IMR-90 (cell line): Measurements from ENCODE around the gene AHI1. TPM values are rescaled to one million over a fixed set of nuclear protein-coding genes. Genes with fewer than 3 reads are reported as not detected.
"Not testable (repeated sequence)": the region's sequence is repeated elsewhere in the genome, so short reads cannot be mapped to it uniquely, and the experiment has no call there.

ENCODE experiments used
- ATAC-seq: fragments of 200-7000 bp; cut with Tn5 transposase; 2 replicates; pipeline ENCODE4 v1.9.1; 2020; ENCODE audit warnings: low read depth, mild to moderate bottlenecking, moderate library complexity
- BruUV-seq: library from RNA; stranded (reverse); fragments of 400-500 nt; replicated peaks from 2 replicates; lab custom pipeline; 2021; lab: Mats Ljungman, UMichigan
- CTCF ChIA-PET: fragments of 300-600 bp; formaldehyde crosslinking; extraction: SDS; loops from one replicate; lab custom pipeline; 2021; ENCODE audit warnings: antibody characterized with exemption; lab: Yijun Ruan, JAX
- POLR2A ChIA-PET: fragments of 300-600 bp; sonication (Branson Sonifier 250); formaldehyde crosslinking; loops from one replicate; lab custom pipeline; 2022; ENCODE audit warnings: antibody characterized with exemption; ENCODE audit not compliant: unreplicated experiment; lab: Charles Lee
- DNase-seq: peaks from one replicate; pipeline ENCODE4 v3.0.0; 2013
- H2AFZ ChIP-seq: replicated peaks from 2 replicates; pipeline ENCODE3; 2013; ENCODE audit warnings: low read length, mild to moderate bottlenecking; ENCODE audit not compliant: poor library complexity
- H2AK5ac ChIP-seq: 2 replicates; pipeline ENCODE4 v1.6.1; 2013; ENCODE audit warnings: low read depth, low read length, inconsistent platforms
- H2AK9ac ChIP-seq: replicated peaks from 2 replicates; pipeline ENCODE3; 2013; ENCODE audit warnings: mild to moderate bottlenecking, low read depth, low read length, moderate library complexity; ENCODE audit not compliant: poor library complexity
- H2BK120ac ChIP-seq: 2 replicates; pipeline ENCODE4 v1.6.1; 2013; ENCODE audit warnings: low read depth, low read length, inconsistent platforms
- H2BK15ac ChIP-seq: 3 replicates; pipeline ENCODE4 v1.6.1; 2013; ENCODE audit warnings: low read depth, low read length, inconsistent platforms
- H2BK20ac ChIP-seq: 2 replicates; pipeline ENCODE4 v1.6.1; 2013; ENCODE audit warnings: low read depth, mild to moderate bottlenecking, inconsistent platforms, low read length, moderate library complexity
- H2BK5ac ChIP-seq: 2 replicates; pipeline ENCODE4 v1.6.1; 2013; ENCODE audit warnings: mild to moderate bottlenecking, low read depth, low read length, inconsistent platforms; ENCODE audit not compliant: poor library complexity, severe bottlenecking
- H3K14ac ChIP-seq: replicated peaks from 2 replicates; pipeline ENCODE4 v1.6.1; 2013; ENCODE audit warnings: low read depth, low read length, inconsistent platforms
- H3K18ac ChIP-seq: 2 replicates; pipeline ENCODE4 v1.6.1; 2013; ENCODE audit warnings: low read depth, low read length, control low read depth
- H3K23ac ChIP-seq: 2 replicates; pipeline ENCODE4 v1.6.1; 2013; ENCODE audit warnings: low read depth, low read length, inconsistent platforms
- H3K27ac ChIP-seq: 2 replicates; pipeline ENCODE4 v1.5.1; 2013; ENCODE audit warnings: mild to moderate bottlenecking, control low read depth, low read length; ENCODE audit not compliant: insufficient read depth
- H3K27me3 ChIP-seq: 2 replicates; pipeline ENCODE4 v1.6.1; 2013; ENCODE audit warnings: low read length; ENCODE audit not compliant: control insufficient read depth, insufficient read depth
- H3K36me3 ChIP-seq: 2 replicates; pipeline ENCODE4 v1.6.1; 2013; ENCODE audit warnings: low read length, mixed read lengths; ENCODE audit not compliant: control insufficient read depth, insufficient read depth
- H3K4ac ChIP-seq: 2 replicates; pipeline ENCODE4 v1.6.1; 2013; ENCODE audit warnings: low read depth, low read length, inconsistent platforms
- H3K4me1 ChIP-seq: 2 replicates; pipeline ENCODE4 v1.6.1; 2013; ENCODE audit warnings: low read length, mixed read lengths; ENCODE audit not compliant: control insufficient read depth, insufficient read depth
- H3K4me2 ChIP-seq: 2 replicates; pipeline ENCODE4 v1.6.1; 2013; ENCODE audit warnings: low read depth, mild to moderate bottlenecking, control low read depth, low read length, moderate library complexity
- H3K4me3 ChIP-seq: 2 replicates; pipeline ENCODE4 v1.5.1; 2013; ENCODE audit warnings: low read depth, mild to moderate bottlenecking, control low read depth, low read length, moderate library complexity; ENCODE audit not compliant: insufficient read depth
- H3K56ac ChIP-seq: 2 replicates; pipeline ENCODE4 v1.6.1; 2013; ENCODE audit warnings: low read length, inconsistent platforms; ENCODE audit not compliant: insufficient read depth; ENCODE audit errors: extremely low read depth
- H3K79me1 ChIP-seq, 2 experiments: 2 replicates each; pipeline ENCODE4 v1.6.1; 2013; ENCODE audit warnings: low read length in 2 of 2, inconsistent platforms in 1 of 2, low read depth in 1 of 2
- H3K9ac ChIP-seq: 2 replicates; pipeline ENCODE4 v1.6.1; 2013; ENCODE audit warnings: low read depth, low read length, control low read depth
- H3K9me1 ChIP-seq: 2 replicates; pipeline ENCODE4 v1.6.1; 2013; ENCODE audit warnings: low read length, inconsistent platforms; ENCODE audit not compliant: insufficient read depth
- H3K9me3 ChIP-seq: 2 replicates; pipeline ENCODE4 v1.6.1; 2013; ENCODE audit warnings: low read length; ENCODE audit not compliant: control insufficient read depth, insufficient read depth
- H4K20me1 ChIP-seq: 2 replicates; pipeline ENCODE4 v1.6.1; 2013; ENCODE audit warnings: low read length, inconsistent platforms; ENCODE audit not compliant: insufficient read depth
- H4K5ac ChIP-seq: 2 replicates; pipeline ENCODE4 v1.6.1; 2013; ENCODE audit warnings: mild to moderate bottlenecking, low read depth, low read length, control low read depth
- H4K8ac ChIP-seq, 2 experiments: 2 replicates each; pipeline ENCODE4 v1.6.1; 2013; ENCODE audit warnings: low read depth in 2 of 2, low read length in 2 of 2, control low read depth in 1 of 2, inconsistent platforms in 1 of 2
- H4K91ac ChIP-seq: 2 replicates; pipeline ENCODE4 v1.6.1; 2013; ENCODE audit warnings: low read depth, low read length, inconsistent platforms; ENCODE audit not compliant: insufficient read depth
- CEBPB ChIP-seq: IDR thresholded peaks from 2 replicates; pipeline ENCODE4 v1.6.1; 2012; ENCODE audit warnings: low read depth, low read length, improper control_type of control experiment
- WGBS, 2 experiments: methylation state at CpG; one replicate each; pipeline versions ENCODE4 v1.1.5 to v1.1.7; 2013; ENCODE audit warnings: missing lambda C conversion rate in 2 of 2; ENCODE audit not compliant: insufficient read length in 1 of 2; ENCODE audit errors: extremely low coverage in 2 of 2; 5-methylcytosine and 5-hydroxymethylcytosine counted together
- dilution Hi-C: fragments of 300-500 bp; cut with HindIII; formaldehyde crosslinking; loops from one replicate; pipeline ENCODE4 v1.14.3; 2018; ENCODE audit warnings: low sequenced_read_pairs; ENCODE audit not compliant: unreplicated experiment
- in situ Hi-C: fragments of 300-500 bp; cut with MboI; formaldehyde crosslinking; loops from 3 replicates; pipeline ENCODE4 v1.14.3; 2019; ENCODE audit warnings: low sequenced_read_pairs, inconsistent platforms, mixed read lengths
- intact Hi-C: fragments of 100-400 bp; cut with micrococcal nuclease; formaldehyde crosslinking; loops from 2 replicates; pipeline ENCODE4 v1.10.0; 2022
- polyA plus RNA-seq, 3 experiments: library from polyadenylated mRNA; depleted of rRNA; stranded (reverse); fragments of >200 nt; gene quantifications; 2 replicates each; pipeline ENCODE4 v1.2.3, GENCODE V29; 2012; ENCODE audit warnings: low replicate concordance in 1 of 3
- total RNA-seq: library from RNA; depleted of rRNA; stranded (reverse); fragments of >200 nt; gene quantifications from 2 replicates; pipeline ENCODE4 v1.2.3, GENCODE V29; 2012

The AHI1 gene
- total and polyA plus RNA-seq, 2 of the 4 experiments (the other 2 are of a cell fraction), result 9.5 to 19.4 TPM

- POLR2A ChIA-PET, H3K27me3 ChIP-seq, H3K27ac ChIP-seq, H4K5ac ChIP-seq, H3K4ac ChIP-seq, ATAC-seq, H3K18ac ChIP-seq, H2AFZ ChIP-seq, H3K4me3 ChIP-seq, H3K4me1 ChIP-seq, in situ Hi-C loops, H3K9me3 ChIP-seq, H2AK9ac ChIP-seq, dilution Hi-C loops, H3K23ac ChIP-seq, H4K91ac ChIP-seq, H4K8ac ChIP-seq, CTCF ChIA-PET, H3K4me2 ChIP-seq, H2BK15ac ChIP-seq, H3K14ac ChIP-seq, H3K9me1 ChIP-seq, H4K20me1 ChIP-seq, H2BK5ac ChIP-seq, H3K79me1 ChIP-seq, BruUV-seq, H2BK120ac ChIP-seq, H2BK20ac ChIP-seq, H3K56ac ChIP-seq, intact Hi-C loops, H2AK5ac ChIP-seq, H3K9ac ChIP-seq, H3K36me3 ChIP-seq, DNase-seq: not testable (repeated sequence)
- TF ChIP-seq CEBPB, result peak; percentile 64
- 100% methylated on average over 1 of the region's 8 CpGs; no CpG with 5 or more reads in 1 of the 2 experiments for WGBS, 2 experiments
These were observed 251.0 kb downstream of the AHI1 start for GRCh38 chr6:135246412-135247012.
